CD4-positive, alpha-beta memory T cell (primary cell): Measurements from ENCODE around the gene ATOSA. TPM values are rescaled to one million over a fixed set of nuclear protein-coding genes. Genes with fewer than 3 reads are reported as not detected.

Experiments
- CTCF ChIA-PET: fragments of 350-600 bp; sonication (Branson Sonifier 250); formaldehyde crosslinking; loops from one replicate; lab custom pipeline; 2021; ENCODE audit warnings: inconsistent platforms; ENCODE audit not compliant: partially characterized antibody; lab: Charles Lee
- POLR2A ChIA-PET: fragments of 350-600 bp; sonication (Branson Sonifier 250); formaldehyde crosslinking; loops from one replicate; lab custom pipeline; 2021; ENCODE audit not compliant: partially characterized antibody; lab: Charles Lee
- DNase-seq, 5 donors: peaks; one replicate each; pipeline versions ENCODE4 v3.0.0 to v3.0.0-alpha.2; 2020 to 2022; ENCODE audit warnings: mixed read lengths in 1 of 5
- H3K27ac ChIP-seq: one replicate; pipeline ENCODE4 v1.7.0; 2013; ENCODE audit warnings: low read depth, low read length
- H3K27me3 ChIP-seq: 2 replicates; pipeline ENCODE4 v1.7.0; 2013; ENCODE audit warnings: mild to moderate bottlenecking, low read length, moderate library complexity; ENCODE audit not compliant: insufficient read depth
- H3K36me3 ChIP-seq: 2 replicates; pipeline ENCODE4 v1.7.0; 2013; ENCODE audit warnings: mild to moderate bottlenecking, low read length, moderate library complexity; ENCODE audit not compliant: insufficient read depth
- H3K4me1 ChIP-seq: 2 replicates; pipeline ENCODE4 v1.7.0; 2013; ENCODE audit warnings: mild to moderate bottlenecking, low read length, moderate library complexity; ENCODE audit not compliant: insufficient read depth
- H3K4me3 ChIP-seq, 2 donors: one replicate each; pipeline ENCODE4 v1.7.0; 2013; ENCODE audit warnings: low read length in 2 of 2, mild to moderate bottlenecking in 1 of 2
- H3K9me3 ChIP-seq, 2 donors: one replicate each; pipeline ENCODE4 v1.7.0; 2013; ENCODE audit warnings: low read length in 2 of 2, control low read depth in 1 of 2; ENCODE audit not compliant: control insufficient read depth in 1 of 2
- H3K27ac Mint-ChIP-seq, 7 donors: one replicate each; pipeline ENCODE4 v1.8.0; 2020 to 2021; ENCODE audit warnings: mixed read lengths in 7 of 7, mild to moderate bottlenecking in 6 of 7, inconsistent platforms in 3 of 7, moderate library complexity in 3 of 7
- H3K27me3 Mint-ChIP-seq, 2 donors: one replicate each; pipeline ENCODE4 v1.8.0; 2020 to 2021; ENCODE audit warnings: mixed read lengths in 2 of 2
- H3K36me3 Mint-ChIP-seq, 2 donors: one replicate each; pipeline ENCODE4 v1.8.0; 2020 to 2021; ENCODE audit warnings: mixed read lengths in 2 of 2, inconsistent platforms in 1 of 2, mild to moderate bottlenecking in 1 of 2
- H3K4me1 Mint-ChIP-seq, 4 donors: one replicate each; pipeline ENCODE4 v1.8.0; 2020 to 2021; ENCODE audit warnings: mixed read lengths in 4 of 4, mild to moderate bottlenecking in 1 of 4
- H3K4me3 Mint-ChIP-seq, 8 donors: one replicate each; pipeline ENCODE4 v1.8.0; 2020 to 2021; ENCODE audit warnings: mixed read lengths in 8 of 8, mild to moderate bottlenecking in 7 of 8, moderate library complexity in 6 of 8, inconsistent platforms in 3 of 8
- H3K9me3 Mint-ChIP-seq, 8 donors: one replicate each; pipeline ENCODE4 v1.8.0; 2020 to 2021; ENCODE audit warnings: mixed read lengths in 8 of 8, mild to moderate bottlenecking in 5 of 8, inconsistent platforms in 3 of 8, moderate library complexity in 1 of 8
- intact Hi-C: fragments of 100-400 bp; cut with micrococcal nuclease; formaldehyde crosslinking; loops from one replicate; pipeline ENCODE4 v1.15.1; 2023
- polyA plus RNA-seq, 2 donors: library from polyadenylated mRNA; unstranded; fragments of 300-500 nt; fragmentation: Illumina TruSeq; gene quantifications; one replicate each; pipeline ENCODE4 v1.2.3, GENCODE V29; 2021
- total RNA-seq, 2 experiments: library from RNA; stranded (reverse); gene quantifications; one replicate each; pipeline ENCODE4 v1.2.3, GENCODE V29; 2021

ATOSA gene
- total and polyA plus RNA-seq, 4 experiments from 2014 or later = 12.7 to 97.1 (median 54.7) TPM

DNA sequence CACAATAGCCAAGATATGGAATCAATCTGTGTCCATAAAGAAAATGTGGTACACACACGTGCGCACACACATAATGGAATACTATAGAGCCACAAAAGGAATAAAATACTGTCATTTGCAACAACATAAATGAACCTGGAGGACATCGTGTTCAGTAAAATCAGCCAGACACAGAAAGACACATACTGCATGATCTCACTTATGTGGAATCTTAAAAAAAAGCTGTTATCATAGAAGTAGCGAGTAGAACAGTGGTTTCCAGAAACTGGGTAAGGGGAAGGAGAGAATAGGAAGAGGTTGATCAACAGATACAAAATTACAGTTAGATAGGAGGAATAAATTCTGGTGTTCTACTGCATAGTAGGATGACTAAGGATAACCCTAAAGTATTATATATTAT, 11.1 kb downstream of the ATOSA start:
- Mint-ChIP-seq H3K4me1 (peaks cover 24 to 42% (median 36%) of the 10 kb centered on the region in 4 donors), H3K36me3 (peaks cover 64 to 79% of the 10 kb centered on the region in 2 donors), H3K9me3 (no peaks in the 10 kb centered on the region), H3K4me3 (no peak overlapping the region), H3K27me3 (no peaks in the 10 kb centered on the region), H3K27ac (peak overlapping the region in 2 of 7 donors; percentile 2 to 17)
- no peak overlapping the region for H3K27ac ChIP-seq
- peaks cover 56% of the 10 kb centered on the region for H3K36me3 ChIP-seq
- no peak for DNase-seq
- H3K9me3 ChIP-seq = no peaks in the 10 kb centered on the region
- CTCF ChIA-PET = interaction anchor here (0.8 kb wide), 1 partner anchor 9 kb away, joined by 3 read pairs; no protein-coding TSS in a partner anchor
- H3K27me3 ChIP-seq = no peaks in the 10 kb centered on the region
- no peak overlapping the region for H3K4me3 ChIP-seq
- POLR2A ChIA-PET = interaction anchor here (1.0 kb wide), 1 partner anchor 15 kb away, joined by 3 read pairs; no protein-coding TSS in a partner anchor
- intact Hi-C loops = no loop called here
- H3K4me1 ChIP-seq = peaks cover 10% of the 10 kb centered on the region

DNA sequence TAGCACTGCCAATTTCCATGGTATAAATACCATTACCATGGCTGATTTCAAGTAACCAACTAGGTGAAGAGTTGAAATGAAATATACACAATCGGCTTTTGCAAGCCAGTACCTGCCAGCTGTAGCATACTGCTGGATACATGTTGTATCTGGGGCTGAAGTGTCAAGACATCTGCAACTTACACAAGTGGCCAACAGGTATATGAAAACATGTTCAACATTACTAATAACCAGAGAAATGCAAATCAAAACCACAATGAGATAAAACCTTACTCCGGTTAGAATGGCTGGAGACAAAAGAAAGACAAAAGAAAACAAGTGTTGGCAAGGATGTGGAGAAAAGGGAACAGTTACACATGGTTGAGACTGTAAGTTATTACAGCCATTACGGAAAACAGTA, 11.6 kb downstream of the ATOSA start:
- POLR2A ChIA-PET = interaction anchor here (1.0 kb wide), 2 partner anchors 10 to 16 kb away, joined by 3 read pairs; no protein-coding TSS in a partner anchor
- peaks cover 64 to 78% of the 10 kb centered on the region in 2 donors for H3K36me3 Mint-ChIP-seq

GRCh38 chr15:52663536-52664294, 15.5 kb downstream of the ATOSA start:
- peaks cover 22 to 54% (median 40%) of the 10 kb centered on the region in 4 donors for H3K4me1 Mint-ChIP-seq
- no peaks in the 10 kb centered on the region for H3K27me3 Mint-ChIP-seq
- Histone ChIP-seq H3K4me1 (peaks cover 9% of the 10 kb centered on the region), H3K9me3 (no peaks in the 10 kb centered on the region), H3K4me3 (no peak overlapping the region), H3K27me3 (no peaks in the 10 kb centered on the region), H3K27ac (no peak overlapping the region), H3K36me3 (peaks cover 40% of the 10 kb centered on the region)
- H3K9me3 Mint-ChIP-seq = no peaks in the 10 kb centered on the region
- H3K4me3 Mint-ChIP-seq = no peak overlapping the region
- ChIA-PET POLR2A (no interaction called here), CTCF (interaction anchor here (1.0 to 2.1 kb wide), 4 partner anchors 11 to 333 kb away, joined by 3 to 5 read pairs (median 5); no protein-coding TSS in a partner anchor)
- no peak overlapping the region for H3K27ac Mint-ChIP-seq
- peaks cover 54 to 75% of the 10 kb centered on the region in 2 donors for H3K36me3 Mint-ChIP-seq
- intact Hi-C loops = no loop called here
- no peak for DNase-seq

More for the DNA sequence above, 11.6 kb downstream of the ATOSA start:
- H3K36me3 ChIP-seq = peaks cover 56% of the 10 kb centered on the region
- H3K27me3 ChIP-seq = no peaks in the 10 kb centered on the region
- H3K9me3 ChIP-seq = no peaks in the 10 kb centered on the region
- intact Hi-C loops = no loop called here
- CTCF ChIA-PET = no interaction called here
- no peak overlapping the region for H3K4me3 ChIP-seq
- H3K4me1 Mint-ChIP-seq = peaks cover 22 to 40% (median 34%) of the 10 kb centered on the region in 4 donors
- peak overlapping the region in 1 of 7 donors; percentile 7 for H3K27ac Mint-ChIP-seq
- H3K4me1 ChIP-seq = peaks cover 5% of the 10 kb centered on the region
- no peak overlapping the region for H3K27ac ChIP-seq
- no peaks in the 10 kb centered on the region for H3K9me3 Mint-ChIP-seq
- H3K4me3 Mint-ChIP-seq = no peak overlapping the region
- no peak for DNase-seq
- H3K27me3 Mint-ChIP-seq = no peaks in the 10 kb centered on the region

DNA sequence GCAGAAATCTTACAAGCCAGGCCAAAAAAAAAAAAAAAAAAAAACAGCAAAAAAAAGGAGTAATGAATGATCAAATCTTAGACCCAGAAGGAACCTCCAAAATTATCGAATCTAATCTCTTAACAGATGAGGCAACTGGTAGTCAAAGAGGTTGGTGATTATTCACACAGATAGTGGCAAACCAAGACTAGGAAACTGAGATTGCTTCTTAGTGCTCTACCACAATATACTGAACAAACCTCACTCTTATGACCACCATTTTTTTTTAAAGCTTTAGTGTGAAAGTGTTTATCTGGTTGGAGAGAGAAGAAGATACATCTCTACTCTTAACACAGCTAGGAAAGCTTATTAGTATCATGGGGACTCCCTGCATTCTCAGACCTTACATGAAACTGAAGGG, 17.3 kb downstream of the ATOSA start:
- H3K36me3 Mint-ChIP-seq = peaks cover 51 to 77% of the 10 kb centered on the region in 2 donors
- Histone ChIP-seq H3K9me3 (no peaks in the 10 kb centered on the region), H3K27me3 (no peaks in the 10 kb centered on the region), H3K4me1 (peaks cover 10% of the 10 kb centered on the region), H3K36me3 (peaks cover 33% of the 10 kb centered on the region), H3K27ac (no peak overlapping the region), H3K4me3 (no peak overlapping the region)
- no peaks in the 10 kb centered on the region for H3K27me3 Mint-ChIP-seq
- intact Hi-C loops = no loop called here
- no peak for DNase-seq
- no peak overlapping the region for H3K4me3 Mint-ChIP-seq
- peaks cover 24 to 57% (median 37%) of the 10 kb centered on the region in 4 donors for H3K4me1 Mint-ChIP-seq
- no peak overlapping the region for H3K27ac Mint-ChIP-seq
- POLR2A ChIA-PET = interaction anchor here (1.0 kb wide), 1 partner anchor 17 kb away, joined by 4 read pairs; the partner anchor contains the start of gene ATOSA
- CTCF ChIA-PET = interaction anchor here (0.9 to 2.0 kb wide), 4 partner anchors 10 to 342 kb away, joined by 3 to 5 read pairs (median 4); no protein-coding TSS in a partner anchor
- no peaks in the 10 kb centered on the region for H3K9me3 Mint-ChIP-seq

GRCh38 chr15:52660192-52660591, 19.0 kb downstream of the ATOSA start:
- Histone ChIP-seq H3K4me3 (no peak overlapping the region), H3K4me1 (peaks cover 10% of the 10 kb centered on the region), H3K27me3 (no peaks in the 10 kb centered on the region), H3K27ac (no peak overlapping the region), H3K36me3 (peaks cover 25% of the 10 kb centered on the region), H3K9me3 (no peaks in the 10 kb centered on the region)
- peaks cover 40 to 74% of the 10 kb centered on the region in 2 donors for H3K36me3 Mint-ChIP-seq
- no peak overlapping the region for H3K4me3 Mint-ChIP-seq
- ChIA-PET CTCF (no interaction called here), POLR2A (interaction anchor here (0.9 kb wide), 1 partner anchor 9 kb away, joined by 3 read pairs; no protein-coding TSS in a partner anchor)
- H3K27ac Mint-ChIP-seq = peak overlapping the region in 1 of 7 donors; percentile 69
- intact Hi-C loops = no loop called here
- H3K4me1 Mint-ChIP-seq = peaks cover 28 to 54% (median 31%) of the 10 kb centered on the region in 4 donors
- DNase-seq = no peak
- H3K27me3 Mint-ChIP-seq = no peaks in the 10 kb centered on the region
- H3K9me3 Mint-ChIP-seq = no peaks in the 10 kb centered on the region

GRCh38 chr15:52658955-52659354, 20.2 kb downstream of the ATOSA start:
- Histone ChIP-seq H3K4me3 (no peak overlapping the region), H3K27me3 (no peaks in the 10 kb centered on the region), H3K27ac (no peak overlapping the region), H3K36me3 (peaks cover 13% of the 10 kb centered on the region), H3K4me1 (peaks cover 13% of the 10 kb centered on the region), H3K9me3 (no peaks in the 10 kb centered on the region)
- ChIA-PET CTCF (interaction anchor here (0.8 to 1.8 kb wide), 2 partner anchors 26 to 75 kb away, joined by 3 to 6 read pairs; no protein-coding TSS in a partner anchor), POLR2A (interaction anchor here (0.6 to 1.9 kb wide), 2 partner anchors 12 to 21 kb away, joined by 3 to 10 read pairs; partner anchors contain the start of gene ATOSA)
- peak; percentile 37 to 47 (median 45) for DNase-seq
- H3K4me3 Mint-ChIP-seq = peak overlapping the region in 5 of 8 donors; percentile 17 to 68 (median 48)
- peaks cover 29 to 63% (median 34%) of the 10 kb centered on the region in 4 donors for H3K4me1 Mint-ChIP-seq
- peak overlapping the region; percentile 37 to 78 (median 63) for H3K27ac Mint-ChIP-seq
- no peaks in the 10 kb centered on the region for H3K27me3 Mint-ChIP-seq
- H3K36me3 Mint-ChIP-seq = peaks cover 34 to 70% of the 10 kb centered on the region in 2 donors
- H3K9me3 Mint-ChIP-seq = no peaks in the 10 kb centered on the region
- intact Hi-C loops = loop anchor here (2.0 kb wide), 2 partner anchors 20 to 72 kb away; partner anchors contain the start of gene ATOSA

DNA sequence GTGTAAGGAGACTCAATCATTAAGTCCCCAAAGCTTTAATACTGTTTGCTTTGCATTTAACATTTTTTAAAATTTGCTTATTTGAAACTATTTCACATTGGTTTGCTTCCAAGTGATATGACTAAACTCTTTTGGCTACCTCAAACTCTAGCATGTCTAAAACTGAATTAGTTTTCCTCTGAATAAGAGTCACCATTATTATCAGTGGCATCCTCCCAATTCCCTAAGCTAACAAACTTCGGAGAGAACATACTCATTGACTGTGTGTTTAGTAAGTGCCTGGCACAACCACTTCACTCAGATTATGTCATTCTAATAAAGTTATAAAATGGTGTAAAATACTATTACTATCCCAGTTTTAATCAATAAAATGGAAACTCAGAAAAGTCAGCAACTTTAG, 21.9 kb downstream of the ATOSA start:
- Histone ChIP-seq H3K4me1 (peaks cover 17% of the 10 kb centered on the region), H3K36me3 (peaks cover 19% of the 10 kb centered on the region), H3K4me3 (no peak overlapping the region), H3K27ac (no peak overlapping the region), H3K9me3 (no peaks in the 10 kb centered on the region), H3K27me3 (no peaks in the 10 kb centered on the region)
- Mint-ChIP-seq H3K27ac (peak overlapping the region in 1 of 7 donors; percentile 37), H3K4me3 (no peak overlapping the region), H3K4me1 (peaks cover 28 to 62% (median 38%) of the 10 kb centered on the region in 4 donors), H3K36me3 (peaks cover 34 to 70% of the 10 kb centered on the region in 2 donors), H3K9me3 (no peaks in the 10 kb centered on the region), H3K27me3 (no peaks in the 10 kb centered on the region)
- DNase-seq = no peak
- intact Hi-C loops = no loop called here
- ChIA-PET CTCF (interaction anchor here (1.8 kb wide), 1 partner anchor 77 kb away, joined by 6 read pairs; no protein-coding TSS in a partner anchor), POLR2A (interaction anchor here (1.9 kb wide), 1 partner anchor 23 kb away, joined by 10 read pairs; the partner anchor contains the start of gene ATOSA)
